Mesenchymal stem cell (in vitro differentiated cells and primary cell): Measurements from ENCODE around the gene ATP1A2.

Source experiments
- DNase-seq: peaks from one replicate; pipeline ENCODE4 v3.0.0-alpha.2; 2013
- H2AFZ ChIP-seq: one replicate; pipeline ENCODE4 v1.6.1; 2013; ENCODE audit warnings: low read depth, mild to moderate bottlenecking, control low read depth, inconsistent platforms, low read length, moderate library complexity
- H2AK5ac ChIP-seq: 2 replicates; pipeline ENCODE4 v1.6.1; 2013; ENCODE audit warnings: low read length, moderate library complexity, mild to moderate bottlenecking, inconsistent platforms; ENCODE audit not compliant: severe bottlenecking
- H2BK120ac ChIP-seq: one replicate; pipeline ENCODE4 v1.6.1; 2013; ENCODE audit warnings: low read depth, mild to moderate bottlenecking, inconsistent platforms, low read length, moderate library complexity
- H2BK12ac ChIP-seq, 2 experiments: one replicate each; pipeline ENCODE4 v1.6.1; 2013; ENCODE audit warnings: inconsistent platforms in 2 of 2, low read length in 2 of 2, mild to moderate bottlenecking in 2 of 2, moderate library complexity in 2 of 2, control low read depth in 1 of 2
- H2BK15ac ChIP-seq: one replicate; pipeline ENCODE4 v1.6.1; 2013; ENCODE audit warnings: mild to moderate bottlenecking, low read depth, inconsistent platforms; ENCODE audit not compliant: poor library complexity, severe bottlenecking
- H2BK5ac ChIP-seq: 2 replicates; pipeline ENCODE4 v1.6.1; 2013; ENCODE audit warnings: low read depth, mild to moderate bottlenecking, low read length, control low read depth, inconsistent platforms; ENCODE audit not compliant: poor library complexity, severe bottlenecking
- H3K14ac ChIP-seq, 2 experiments: one replicate each; pipeline ENCODE4 v1.6.1; 2013; ENCODE audit warnings: inconsistent platforms in 2 of 2, low read length in 2 of 2, control low read depth in 1 of 2, mild to moderate bottlenecking in 1 of 2, moderate library complexity in 1 of 2
- H3K18ac ChIP-seq, 2 experiments: one replicate each; pipeline ENCODE4 v1.6.1; 2013; ENCODE audit warnings: inconsistent platforms in 2 of 2, low read length in 2 of 2, control low read depth in 1 of 2, low read depth in 1 of 2, mild to moderate bottlenecking in 1 of 2
- H3K23ac ChIP-seq, 2 experiments: one replicate each; pipeline ENCODE4 v1.6.1; 2013; ENCODE audit warnings: inconsistent platforms in 2 of 2, low read length in 2 of 2, mild to moderate bottlenecking in 2 of 2, moderate library complexity in 2 of 2, control low read depth in 1 of 2
- H3K27ac ChIP-seq: 2 replicates; pipeline ENCODE4 v1.5.1; 2013; ENCODE audit warnings: mild to moderate bottlenecking, moderate library complexity, low read length, control low read depth, inconsistent platforms; ENCODE audit not compliant: poor library complexity, severe bottlenecking
- H3K27me3 ChIP-seq, 2 experiments: 2 replicates each; pipeline versions ENCODE4 v1.6.1 to v1.7.0; 2013; ENCODE audit warnings: low read length in 2 of 2, mild to moderate bottlenecking in 2 of 2, moderate library complexity in 2 of 2, control low read depth in 1 of 2, inconsistent platforms in 1 of 2; ENCODE audit not compliant: control insufficient read depth in 1 of 2, insufficient read depth in 1 of 2
- H3K36me3 ChIP-seq, 2 experiments: 2 replicates each; pipeline versions ENCODE4 v1.6.1 to v1.7.0; 2013; ENCODE audit warnings: low read length in 2 of 2, control low read depth in 1 of 2, inconsistent platforms in 1 of 2, low read depth in 1 of 2, mild to moderate bottlenecking in 1 of 2; ENCODE audit not compliant: insufficient read depth in 2 of 2, control insufficient read depth in 1 of 2
- H3K4ac ChIP-seq, 2 experiments: one replicate each; pipeline ENCODE4 v1.6.1; 2013; ENCODE audit warnings: inconsistent platforms in 2 of 2, low read length in 2 of 2, mild to moderate bottlenecking in 2 of 2, moderate library complexity in 2 of 2, control low read depth in 1 of 2, low read depth in 1 of 2
- H3K4me1 ChIP-seq: 2 replicates; pipeline ENCODE4 v1.6.1; 2013; ENCODE audit warnings: low read depth, low read length, control low read depth; ENCODE audit not compliant: control insufficient read depth, insufficient read depth
- H3K4me2 ChIP-seq: 2 replicates; pipeline ENCODE4 v1.6.1; 2013; ENCODE audit warnings: low read length, mild to moderate bottlenecking, inconsistent platforms; ENCODE audit not compliant: poor library complexity, severe bottlenecking
- H3K4me3 ChIP-seq, 2 experiments: 2 replicates each; pipeline versions ENCODE4 v1.5.1 to v1.7.0; 2013; ENCODE audit warnings: low read length in 2 of 2, mild to moderate bottlenecking in 2 of 2, control low read depth in 1 of 2, low read depth in 1 of 2; ENCODE audit not compliant: insufficient read depth in 1 of 2
- H3K79me1 ChIP-seq: replicated peaks from 2 replicates; pipeline ENCODE4 v1.6.1; 2013; ENCODE audit warnings: mild to moderate bottlenecking, control low read depth, low read length, inconsistent platforms; ENCODE audit not compliant: poor library complexity, severe bottlenecking
- H3K9ac ChIP-seq: 2 replicates; pipeline ENCODE4 v1.7.0; 2013; ENCODE audit warnings: mild to moderate bottlenecking, low read length, moderate library complexity
- H3K9me3 ChIP-seq: 2 replicates; pipeline ENCODE4 v1.7.0; 2013; ENCODE audit warnings: mild to moderate bottlenecking, low read length; ENCODE audit not compliant: control insufficient read depth
- H4K8ac ChIP-seq: one replicate; pipeline ENCODE4 v1.6.1; 2013; ENCODE audit warnings: inconsistent platforms, mild to moderate bottlenecking, low read length, moderate library complexity
- H4K91ac ChIP-seq: one replicate; pipeline ENCODE4 v1.6.1; 2013; ENCODE audit warnings: mild to moderate bottlenecking, low read length, inconsistent platforms
- WGBS: methylation state at CpG from one replicate; pipeline ENCODE4 v1.1.7; 2013; ENCODE audit warnings: mixed read lengths; 5-methylcytosine and 5-hydroxymethylcytosine counted together

Gene ATP1A2

DNA sequence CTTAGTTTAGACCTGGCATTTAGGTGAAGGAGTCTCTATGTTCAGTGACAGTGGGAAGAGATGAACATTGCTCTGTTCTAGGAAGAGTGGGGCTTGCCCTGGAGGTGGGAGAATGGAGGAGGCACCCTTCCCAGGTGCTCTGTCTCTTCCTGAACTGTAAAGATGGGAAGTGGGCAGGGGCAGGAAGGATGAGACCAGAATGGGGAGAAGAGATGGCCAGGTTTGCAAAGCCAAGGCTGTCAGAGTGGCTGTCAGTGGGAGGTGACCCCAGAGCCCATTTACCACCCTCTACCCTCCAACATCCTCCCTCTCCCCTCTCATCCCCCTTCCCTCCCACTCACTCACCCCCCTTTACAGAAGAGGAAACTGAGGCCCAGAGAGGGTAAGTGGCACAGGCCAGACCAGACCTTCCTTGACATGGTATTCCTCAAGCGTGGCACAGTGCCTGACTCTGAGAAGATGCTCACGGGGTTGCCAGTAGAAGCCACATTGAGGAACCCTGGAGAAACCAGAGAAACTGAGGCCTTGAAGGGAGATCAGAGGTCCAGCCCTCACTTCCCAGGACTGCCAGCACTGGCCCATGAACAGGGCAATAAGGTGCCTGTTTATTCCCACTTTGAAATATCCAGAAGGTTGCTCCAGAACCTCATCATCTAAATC is 15.7 kb upstream of the ATP1A2 start:
- H4K91ac ChIP-seq = no peak overlapping the region
- H3K23ac ChIP-seq = no peak overlapping the region
- H3K14ac ChIP-seq = no peak overlapping the region
- H3K27ac ChIP-seq = no peak overlapping the region
- no peak overlapping the region for H3K4ac ChIP-seq
- H4K8ac ChIP-seq = no peak overlapping the region
- no peak overlapping the region for H3K4me2 ChIP-seq
- no peak overlapping the region for H3K18ac ChIP-seq
- H3K9me3 ChIP-seq = no peaks in the 10 kb centered on the region
- H2AFZ ChIP-seq = no peak overlapping the region
- WGBS = 79% methylated on average over 2 of the region's 2 CpGs
- peak overlapping the region; percentile 13 for H2AK5ac ChIP-seq
- H3K36me3 ChIP-seq = peaks cover under 1 to 9% of the 10 kb centered on the region in 2 experiments
- peaks cover 44% of the 10 kb centered on the region for H3K4me1 ChIP-seq
- H2BK5ac ChIP-seq = no peak overlapping the region
- peak overlapping the region; percentile 90 for H3K9ac ChIP-seq
- H3K27me3 ChIP-seq = peaks cover 4 to 11% of the 10 kb centered on the region in 2 experiments
- no peak overlapping the region for H2BK15ac ChIP-seq
- no peak for DNase-seq
- H2BK12ac ChIP-seq = peak overlapping the region in 1 of 2 experiments; percentile 24
- no peak overlapping the region for H2BK120ac ChIP-seq
- H3K79me1 ChIP-seq = peaks cover 16% of the 10 kb centered on the region
- no peak overlapping the region for H3K4me3 ChIP-seq

DNA sequence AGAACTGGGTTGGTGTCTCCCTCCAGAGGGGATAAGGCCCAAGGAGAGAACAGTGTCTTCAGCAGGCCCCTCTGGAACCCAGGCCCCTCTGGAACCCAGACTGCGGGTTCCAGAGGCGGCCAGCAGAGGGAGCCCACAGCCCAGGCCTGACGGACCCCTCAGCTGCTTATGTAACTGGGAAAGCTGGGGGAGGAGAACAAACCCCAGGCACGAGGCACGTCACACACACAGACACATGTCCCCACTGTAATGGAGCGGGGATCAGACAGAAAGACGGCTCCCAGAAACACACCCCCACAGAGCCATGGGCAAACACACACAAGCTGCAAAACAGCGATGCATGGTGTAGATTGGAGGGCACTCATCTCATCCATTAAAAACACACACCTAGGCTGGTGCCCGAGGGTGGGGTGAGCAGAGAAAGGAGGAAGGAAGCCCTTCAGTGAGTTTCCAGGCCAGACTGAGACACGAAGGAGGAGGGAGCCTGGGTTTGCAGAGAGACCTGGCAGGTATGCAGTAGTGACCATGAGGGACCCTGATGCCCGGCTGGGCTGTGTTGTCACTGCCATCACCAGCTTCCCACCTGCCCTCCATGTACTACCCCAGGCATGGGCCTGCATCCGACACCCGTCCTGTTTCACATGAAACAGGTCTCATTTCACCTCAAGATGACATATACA is 14.4 kb upstream of the ATP1A2 start:
- Histone ChIP-seq H3K23ac (no peak overlapping the region), H2BK12ac (peak overlapping the region; percentile 40 to 62), H2BK15ac (no peak overlapping the region), H3K4me3 (peak overlapping the region in 1 of 2 experiments; percentile 38), H2BK5ac (no peak overlapping the region), H3K4ac (no peak overlapping the region), H3K27me3 (peaks cover 8 to 14% of the 10 kb centered on the region in 2 experiments), H3K9me3 (no peaks in the 10 kb centered on the region), H2AFZ (no peak overlapping the region), H4K8ac (no peak overlapping the region), H4K91ac (no peak overlapping the region), H3K36me3 (no peaks in the 10 kb centered on the region), H2AK5ac (peak overlapping the region; percentile 8), H3K4me2 (no peak overlapping the region), H3K14ac (no peak overlapping the region), H3K9ac (peak overlapping the region; percentile 78), H3K27ac (no peak overlapping the region), H3K79me1 (peaks cover 13% of the 10 kb centered on the region), H2BK120ac (no peak overlapping the region), H3K18ac (peak overlapping the region; percentile 3 to 48), H3K4me1 (peaks cover 39% of the 10 kb centered on the region)
- peak; percentile 79 for DNase-seq
- 31% methylated on average over 5 of the region's 13 CpGs for WGBS

DNA sequence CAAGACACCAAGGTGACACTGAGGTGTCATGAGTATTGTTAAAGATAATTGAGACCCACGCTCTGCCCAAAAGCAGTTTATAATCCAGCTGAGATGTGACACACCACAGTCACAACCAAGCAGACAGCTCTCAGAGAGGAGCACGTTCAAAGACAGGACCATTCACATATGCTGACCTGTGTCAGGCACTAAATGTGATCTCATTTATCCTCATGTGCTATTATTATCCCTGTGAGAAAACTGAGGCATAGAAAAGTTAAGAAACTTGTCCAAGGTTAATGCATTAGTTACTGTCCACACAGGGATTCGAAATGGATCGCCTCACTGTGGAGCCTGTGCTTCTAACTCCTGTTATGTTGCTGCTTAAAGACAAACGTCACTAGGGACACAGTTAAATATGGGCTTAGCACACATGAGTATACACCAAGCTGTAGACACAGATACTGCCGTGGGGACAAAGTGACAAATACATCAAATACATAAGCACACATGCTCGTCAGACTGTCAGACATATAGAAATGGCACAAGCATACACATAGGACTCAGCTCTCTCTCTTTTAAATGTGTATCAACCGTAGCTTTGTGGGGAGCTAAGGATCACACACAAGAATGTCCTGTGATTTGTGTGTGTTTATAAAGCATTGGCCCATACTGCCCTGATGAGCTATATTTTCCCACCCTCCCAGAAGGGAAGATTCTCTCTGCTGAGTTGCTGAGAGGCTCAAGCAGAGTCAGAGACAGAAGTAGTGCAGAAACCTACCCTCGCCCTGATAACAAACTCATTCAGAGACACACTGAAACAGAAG is 13.6 kb upstream of the ATP1A2 start:
- Histone ChIP-seq H4K8ac (no peak overlapping the region), H3K14ac (no peak overlapping the region), H3K4me3 (no peak overlapping the region), H2BK15ac (no peak overlapping the region), H3K9me3 (no peaks in the 10 kb centered on the region), H3K4ac (no peak overlapping the region), H2BK120ac (no peak overlapping the region), H2BK5ac (no peak overlapping the region), H3K23ac (no peak overlapping the region), H3K79me1 (peaks cover 7% of the 10 kb centered on the region), H3K18ac (no peak overlapping the region), H3K36me3 (no peaks in the 10 kb centered on the region), H3K4me2 (no peak overlapping the region), H3K9ac (peak overlapping the region; percentile 78), H3K27ac (no peak overlapping the region), H3K4me1 (peaks cover 37% of the 10 kb centered on the region), H2AK5ac (no peak overlapping the region), H4K91ac (no peak overlapping the region), H2BK12ac (peak overlapping the region in 1 of 2 experiments; percentile 40), H3K27me3 (peaks cover 16 to 22% of the 10 kb centered on the region in 2 experiments), H2AFZ (no peak overlapping the region)
- WGBS = 55% methylated on average over 6 of the region's 9 CpGs
- DNase-seq = peak; percentile 91
